ENCODE measurements around the gene S100A14. TPM values are rescaled to one million over a fixed set of nuclear protein-coding genes. Genes with fewer than 3 reads are reported as not detected.

Gene S100A14
- total and polyA plus RNA-seq, 2 of the 13 experiments (the other 11 are each of a cell fraction or from before 2014, with no cell fraction given): 1.4 to 7.7 TPM

- TF ChIP-seq HBP1 (CRISPR knock-in tag; IDR thresholded peaks at IDR 0.05; ENCODE audit: low read depth) (no peak; the same call in 1 of the 2 replicates), ATM (IDR thresholded peaks at IDR 0.05; ENCODE audit: borderline replicate concordance) (no peak), NR1H2 (CRISPR knock-in tag; IDR thresholded peaks at IDR 0.05; ENCODE audit: borderline replicate concordance, low read depth) (no peak), ZNF333 (CRISPR knock-in tag; IDR thresholded peaks at IDR 0.05; ENCODE audit: borderline replicate concordance) (peak; percentile 47; the same call in 1 of the 2 replicates), ZNF543 (CRISPR knock-in tag; IDR thresholded peaks at IDR 0.05) (peak; percentile 44; the same call in 1 of the 2 replicates), ARNT (IDR thresholded peaks at IDR 0.05) (no peak), ZBTB26 (CRISPR knock-in tag; IDR thresholded peaks at IDR 0.05; ENCODE audit: borderline replicate concordance) (peak; percentile 20; the same call in 1 of the 2 replicates), ZNF207 (IDR thresholded peaks at IDR 0.05; ENCODE audit: borderline replicate concordance) (no peak), ZNF33B (CRISPR knock-in tag; IDR thresholded peaks at IDR 0.05) (no peak), ATF3 (CRISPR knock-in tag; IDR thresholded peaks at IDR 0.05) (no peak), AKNA (CRISPR knock-in tag; IDR thresholded peaks at IDR 0.05; ENCODE audit: borderline replicate concordance) (no peak), EED (CRISPR knock-in tag; IDR thresholded peaks at IDR 0.05) (no peak), FIP1L1 (IDR thresholded peaks at IDR 0.05; ENCODE audit: borderline replicate concordance, insufficient read depth, low read depth, low read length) (0 out of 2 replicates have a peak, but pooled peaks have one; percentile 40), RELA (CRISPR knock-in tag; IDR thresholded peaks at IDR 0.05) (no peak), ZBTB21 (CRISPR knock-in tag; IDR thresholded peaks at IDR 0.05) (no peak), USF2 (IDR thresholded peaks at IDR 0.05; ENCODE audit: low read depth, low read length) (no peak), USF2 (CRISPR knock-in tag; IDR thresholded peaks at IDR 0.05; ENCODE audit: borderline replicate concordance) (no peak), BORCS8-MEF2B (CRISPR knock-in tag; IDR thresholded peaks at IDR 0.05) (0 out of 2 replicates have a peak, but pooled peaks have one; percentile 18), FOSL2 (CRISPR knock-in tag; IDR thresholded peaks at IDR 0.05) (peak; percentile 29), NFRKB (IDR thresholded peaks at IDR 0.05) (no peak)
Observed at GRCh38 chr1:153658400-153659174, 42.5 kb upstream of the S100A14 start, which contains the start of gene SNAPIN (continued).

Measured in HepG2 (cell line).